Endothelial cell of umbilical vein (primary cell): ENCODE measurements around the gene TEDC1. TPM values are rescaled to one million over a fixed set of nuclear protein-coding genes. Genes with fewer than 3 reads are reported as not detected.

Experiments
- BruUV-seq: library from RNA; stranded (reverse); fragments of 400-500 nt; replicated peaks from 2 replicates; lab custom pipeline; 2021; lab: Mats Ljungman, UMichigan
- CTCF ChIA-PET: fragments of 300-600, 350-600 bp; sonication (Branson Sonifier 250); formaldehyde crosslinking; loops from one replicate; lab custom pipeline; 2021; ENCODE audit warnings: antibody characterized with exemption, inconsistent platforms; lab: Charles Lee
- POLR2A ChIA-PET: fragments of 300-600, 350-600 bp; sonication (Branson Sonifier 250); formaldehyde crosslinking; loops from one replicate; lab custom pipeline; 2021; ENCODE audit warnings: antibody characterized with exemption, inconsistent platforms; lab: Charles Lee
- DNase-seq: peaks from one replicate; pipeline ENCODE4 v3.0.0-alpha.2; 2011; ENCODE audit warnings: low read depth, low spot score
- FAIRE-seq: peaks from 2 replicates; lab custom pipeline; 2011; peaks lifted over from hg19 to GRCh38; lab: Jason Lieb, UNC
- H2AFZ ChIP-seq: 2 replicates; pipeline ENCODE4 v1.6.0; 2012; ENCODE audit warnings: low read depth, low read length, control low read depth, inconsistent platforms
- H3K27ac ChIP-seq: 2 replicates; pipeline ENCODE4 v1.5.1; 2011; ENCODE audit warnings: low read depth, mild to moderate bottlenecking, control low read depth, low read length, moderate library complexity; ENCODE audit not compliant: insufficient read depth
- H3K27me3 ChIP-seq, 2 experiments: 2 replicates each; pipeline versions ENCODE4 v1.6.0 to v1.6.1; 2011; ENCODE audit warnings: low read length in 2 of 2, mixed read lengths in 1 of 2; ENCODE audit not compliant: control insufficient read depth in 2 of 2, insufficient read depth in 2 of 2
- H3K36me3 ChIP-seq, 2 experiments: 2 replicates in 1 of 2; 3 replicates in 1 of 2; pipeline ENCODE4 v1.5.1; 2011; ENCODE audit warnings: low read length in 2 of 2, mild to moderate bottlenecking in 1 of 2, moderate library complexity in 1 of 2; ENCODE audit not compliant: control insufficient read depth in 2 of 2, insufficient read depth in 2 of 2; ENCODE audit errors: extremely low read depth in 1 of 2
- H3K4me1 ChIP-seq: 3 replicates; pipeline ENCODE4 v1.5.1; 2011; ENCODE audit warnings: mild to moderate bottlenecking, low read length; ENCODE audit not compliant: control insufficient read depth, insufficient read depth; ENCODE audit errors: extremely low read depth
- H3K4me2 ChIP-seq: 2 replicates; pipeline ENCODE4 v1.6.1; 2011; ENCODE audit warnings: low read length, control low read depth, mixed read lengths; ENCODE audit not compliant: insufficient read depth
- H3K4me3 ChIP-seq, 3 experiments: fragments of 200-600 bp in 1 of 3; sonication (generic), shearing (Covaris generic) in 1 of 3; replicated peaks in 1 of 3; 2 replicates each; pipeline ENCODE4 v1.5.1; 2011 to 2016; ENCODE audit warnings: control low read depth in 3 of 3, low read length in 3 of 3, mild to moderate bottlenecking in 2 of 3, inconsistent platforms in 1 of 3, low read depth in 1 of 3, moderate library complexity in 1 of 3; ENCODE audit not compliant: insufficient read depth in 1 of 3
- H3K79me2 ChIP-seq: 2 replicates; pipeline ENCODE4 v1.6.0; 2012; ENCODE audit warnings: low read length, inconsistent platforms; ENCODE audit not compliant: control insufficient read depth, insufficient read depth
- H3K9ac ChIP-seq: replicated peaks from 2 replicates; pipeline ENCODE3; 2011; ENCODE audit warnings: low read length, control low read depth; ENCODE audit not compliant: insufficient read depth; ENCODE audit errors: extremely low read depth
- H3K9me1 ChIP-seq: replicated peaks from 3 replicates; pipeline ENCODE4 v1.6.0; 2011; ENCODE audit warnings: mild to moderate bottlenecking, low read length; ENCODE audit not compliant: control insufficient read depth, insufficient read depth; ENCODE audit errors: extremely low read depth
- H3K9me3 ChIP-seq: replicated peaks from 2 replicates; pipeline ENCODE4 v1.5.1; 2012; ENCODE audit warnings: low read length, inconsistent platforms; ENCODE audit not compliant: control insufficient read depth, insufficient read depth
- H4K20me1 ChIP-seq: replicated peaks from 2 replicates; pipeline ENCODE3; 2011; ENCODE audit warnings: mild to moderate bottlenecking, low read length; ENCODE audit not compliant: control insufficient read depth, insufficient read depth; ENCODE audit errors: extremely low read depth
- CTCF ChIP-seq, 2 donors: IDR thresholded peaks; 1 replicate in 1 of 2; 2 replicates in 1 of 2; pipeline ENCODE4 v1.5.1; 2011; ENCODE audit warnings: low read length in 2 of 2, mild to moderate bottlenecking in 2 of 2, moderate library complexity in 2 of 2, control low read depth in 1 of 2, inconsistent platforms in 1 of 2, low read depth in 1 of 2; ENCODE audit not compliant: insufficient read depth in 1 of 2; ENCODE audit errors: extremely low read depth in 1 of 2
- EZH2 ChIP-seq: IDR thresholded peaks from 2 replicates; pipeline ENCODE4 v1.6.1; 2012; ENCODE audit warnings: borderline replicate concordance, low read depth, mild to moderate bottlenecking, moderate library complexity, low read length, inconsistent platforms; ENCODE audit not compliant: severe bottlenecking
- FOS ChIP-seq: IDR thresholded peaks from 2 replicates; pipeline ENCODE4 v1.6.1; 2011; ENCODE audit warnings: mild to moderate bottlenecking, low read length, moderate library complexity, borderline replicate concordance; ENCODE audit not compliant: insufficient read depth
- GATA2 ChIP-seq: IDR thresholded peaks from 2 replicates; pipeline ENCODE4 v1.7.0; 2011; ENCODE audit warnings: low read depth, mild to moderate bottlenecking, moderate library complexity, mixed read lengths, low read length; ENCODE audit not compliant: insufficient read length, insufficient read depth
- JUN ChIP-seq: IDR thresholded peaks from 2 replicates; pipeline ENCODE4 v1.6.1; 2011; ENCODE audit warnings: borderline replicate concordance, low read depth; ENCODE audit not compliant: insufficient read length, insufficient read depth
- MAX ChIP-seq: IDR thresholded peaks from 2 replicates; pipeline ENCODE4 v1.6.1; 2011; ENCODE audit not compliant: insufficient read depth, insufficient read length
- MYC ChIP-seq: IDR thresholded peaks from one replicate; pipeline ENCODE4 v1.6.1; 2011; ENCODE audit warnings: mild to moderate bottlenecking, low read depth, low read length
- POLR2A ChIP-seq: IDR thresholded peaks from 2 replicates; pipeline ENCODE4 v1.6.1; 2012; ENCODE audit warnings: low read depth, mild to moderate bottlenecking, control low read depth, low read length
- POLR2AphosphoS5 ChIP-seq: IDR thresholded peaks from 2 replicates; pipeline ENCODE4 v1.6.1; 2012; ENCODE audit warnings: low read depth, mild to moderate bottlenecking, control low read depth, low read length, moderate library complexity; ENCODE audit not compliant: insufficient read depth
- dilution Hi-C: fragments of 300-500 bp; cut with MboI; formaldehyde crosslinking; loops from one replicate; pipeline ENCODE4 v1.15.0; 2019; ENCODE audit warnings: low sequenced_read_pairs; ENCODE audit not compliant: extremely low pct_ligation_motif_present
- intact Hi-C: fragments of 100-400 bp; cut with micrococcal nuclease; formaldehyde crosslinking; loops from one replicate; pipeline ENCODE4 v1.10.0; 2022
- polyA plus RNA-seq, 4 experiments: library from polyadenylated mRNA; depleted of rRNA in 3 of 4; stranded (reverse) in 3 of 4; unstranded in 1 of 4; fragments of >200 nt; gene quantifications; 2 replicates each; pipeline versions ENCODE4 v1.2.1 to v1.2.3, GENCODE V29; 2011 to 2012; ENCODE audit warnings: missing spikeins in 1 of 4
- total RNA-seq: library from RNA; stranded (reverse); gene quantifications from 2 replicates; pipeline ENCODE4 v1.2.3, GENCODE V29; 2021

TEDC1 gene
- total and polyA plus RNA-seq, 2 donors (not counting 3 experiments of a cell fraction or from before 2014, with no cell fraction given): 16.5 to 25.3 TPM

- Histone ChIP-seq H2AFZ (no peak overlapping the region), H3K9ac (no peak overlapping the region), H4K20me1 (no peaks in the 10 kb centered on the region), H3K4me2 (no peak overlapping the region), H3K27me3 (no peaks in the 10 kb centered on the region), H3K9me1 (no peaks in the 10 kb centered on the region), H3K27ac (no peak overlapping the region), H3K36me3 (no peaks in the 10 kb centered on the region), H3K79me2 (no peaks in the 10 kb centered on the region), H3K4me3 (no peak overlapping the region), H3K9me3 (no peaks in the 10 kb centered on the region), H3K4me1 (no peaks in the 10 kb centered on the region)
- intact Hi-C loops: no loop called here
- ChIA-PET CTCF (no interaction called here), POLR2A (no interaction called here)
- dilution Hi-C loops: no loop called here
- BruUV-seq: no TSS peak
- no peak for TF ChIP-seq POLR2AphosphoS5
- TF ChIP-seq JUN: no peak
- no peak for TF ChIP-seq MAX
- no peak for TF ChIP-seq GATA2
- TF ChIP-seq FOS: no peak
- no peak for TF ChIP-seq EZH2
- TF ChIP-seq MYC: no peak
- no peak for TF ChIP-seq POLR2A
- no peak for TF ChIP-seq CTCF (IDR thresholded peaks at IDR 0.05; ENCODE audit: extremely low read depth in 1 of 2, insufficient read depth in 1 of 2, low read depth in 1 of 2, low read length in 2 of 2)
- FAIRE-seq: no peak
- DNase-seq: no peak
Observed at GRCh38 chr14:105503296-105503640, 12.2 kb downstream of the TEDC1 start.
